GM18502 (cell line): ENCODE measurements around the gene RGS6.

Experiments used
- ATAC-seq: cut with Tn5 transposase; IDR thresholded peaks from one replicate; pipeline ENCODE4 v1.9.1; 2021; ENCODE audit warnings: mild to moderate bottlenecking; ENCODE audit not compliant: unreplicated experiment, poor library complexity

Gene RGS6

DNA sequence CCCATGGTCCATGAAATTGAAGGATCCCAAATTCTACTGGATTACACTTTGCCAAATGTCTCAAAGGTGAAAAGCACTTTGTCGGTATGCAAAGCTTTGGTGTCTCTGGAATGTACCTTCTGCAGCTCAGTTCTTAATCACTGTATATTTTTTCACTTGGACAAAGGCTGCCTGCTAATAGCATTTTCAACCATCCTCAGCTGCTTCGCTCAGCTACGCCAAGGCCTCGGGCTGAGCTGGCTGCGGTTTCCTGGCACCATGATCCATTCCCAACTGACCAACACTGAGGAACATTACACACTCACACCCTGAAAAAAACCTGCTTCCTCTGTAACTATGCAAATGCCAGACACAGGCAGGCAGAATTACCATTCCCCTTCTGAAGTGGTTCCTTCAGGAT, 626.5 kb downstream of the RGS6 start:
- ATAC-seq: no peak

- ATAC-seq: no peak
Measured at GRCh38 chr14:72559202-72559601, 627.0 kb downstream of the RGS6 start.

GRCh38 chr14:72559669-72560255, 627.5 kb downstream of the RGS6 start:
- ATAC-seq: no peak

DNA sequence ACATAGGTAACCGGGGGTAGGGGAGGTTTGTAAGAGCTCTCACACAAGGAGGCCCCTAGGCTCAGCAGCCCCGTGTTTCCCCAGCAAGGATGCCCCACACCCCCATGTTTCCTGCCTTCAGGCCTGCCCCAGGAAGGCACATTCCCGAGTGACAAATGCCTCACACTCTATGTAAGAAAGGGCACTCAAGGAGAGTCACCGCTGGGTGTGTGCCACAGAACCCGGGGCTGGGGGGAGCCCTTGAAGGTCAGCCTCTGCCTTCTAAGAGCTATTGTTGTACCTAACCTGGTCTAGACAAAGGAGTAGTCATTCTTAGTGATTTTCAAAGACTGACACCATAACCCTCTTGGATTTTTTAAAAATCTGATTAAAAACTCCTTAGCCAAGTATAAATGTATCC, 628.1 kb downstream of the RGS6 start:
- ATAC-seq: no peak

DNA sequence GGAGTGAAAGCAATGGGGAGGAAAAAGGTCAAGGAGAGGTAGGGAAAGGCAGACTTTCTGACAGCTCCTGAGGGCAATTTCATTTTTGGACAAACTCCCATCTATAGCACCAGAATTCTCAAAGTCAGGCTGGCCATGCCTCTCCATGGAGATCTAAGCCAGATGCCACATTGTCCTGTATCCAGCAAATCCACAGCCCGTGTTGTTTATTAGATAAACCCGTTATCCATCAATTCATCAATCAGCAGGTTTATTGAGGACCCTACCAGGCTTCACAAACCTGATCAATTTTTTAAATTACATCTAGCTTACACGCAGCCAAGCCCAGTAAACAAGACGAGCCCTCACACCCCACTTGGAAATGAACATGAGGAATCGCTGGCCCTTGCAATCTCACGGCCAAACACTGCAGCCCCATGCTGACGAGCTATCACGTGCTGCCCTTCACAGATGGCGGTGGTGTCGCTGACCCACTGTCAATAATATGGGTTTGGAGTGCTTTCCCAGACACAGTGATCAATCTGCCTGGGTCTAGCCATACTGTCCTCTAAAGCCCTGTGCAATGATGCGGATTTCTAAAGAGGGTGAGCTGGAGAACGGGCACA, 628.8 kb downstream of the RGS6 start:
- no peak for ATAC-seq

GRCh38 chr14:72562300-72562699, 630.1 kb downstream of the RGS6 start:
- no peak for ATAC-seq

DNA sequence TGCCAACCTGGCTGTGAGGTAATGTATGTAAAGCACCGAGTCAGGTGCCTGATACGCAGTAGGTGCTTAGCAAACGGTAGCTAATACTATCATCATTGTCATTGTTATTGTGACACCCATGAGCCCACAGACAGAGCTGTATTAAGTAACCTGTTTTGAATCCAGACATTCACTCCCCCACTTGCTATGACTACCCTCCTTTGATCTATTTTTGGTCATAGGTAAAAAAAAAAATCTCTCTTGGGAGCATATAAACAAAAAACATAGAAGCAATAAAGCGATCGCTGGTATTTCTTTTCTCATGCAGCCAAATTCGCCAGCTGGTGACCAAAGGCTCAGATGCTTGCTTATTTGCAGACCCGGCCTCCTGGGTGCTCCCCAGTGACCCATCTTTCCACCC, 631.4 kb downstream of the RGS6 start:
- no peak for ATAC-seq

DNA sequence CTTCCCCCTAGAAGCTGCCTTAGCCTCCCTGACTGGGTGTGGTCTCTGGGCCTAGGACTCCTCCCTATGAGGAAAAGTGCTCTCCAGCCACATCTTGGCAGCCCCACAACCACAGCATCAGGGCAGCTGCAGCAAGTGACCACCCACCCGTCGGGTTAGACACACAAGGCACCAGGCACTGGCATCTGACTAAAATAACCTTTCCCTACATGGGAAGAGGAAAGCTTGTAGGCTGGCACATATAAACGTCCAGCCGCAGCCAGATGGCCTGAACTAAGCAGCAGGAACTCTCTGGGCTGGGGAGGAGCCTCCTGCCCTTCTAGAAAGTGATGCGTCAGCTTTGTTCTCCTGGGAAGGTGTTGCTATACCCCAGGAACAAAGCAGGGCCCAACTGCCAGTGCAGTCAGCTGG, 632.9 kb downstream of the RGS6 start:
- no peak for ATAC-seq

- no peak for ATAC-seq
Measured at GRCh38 chr14:72565917-72566316, 633.7 kb downstream of the RGS6 start.

GRCh38 chr14:72567226-72567625, 635.0 kb downstream of the RGS6 start:
- ATAC-seq: no peak

DNA sequence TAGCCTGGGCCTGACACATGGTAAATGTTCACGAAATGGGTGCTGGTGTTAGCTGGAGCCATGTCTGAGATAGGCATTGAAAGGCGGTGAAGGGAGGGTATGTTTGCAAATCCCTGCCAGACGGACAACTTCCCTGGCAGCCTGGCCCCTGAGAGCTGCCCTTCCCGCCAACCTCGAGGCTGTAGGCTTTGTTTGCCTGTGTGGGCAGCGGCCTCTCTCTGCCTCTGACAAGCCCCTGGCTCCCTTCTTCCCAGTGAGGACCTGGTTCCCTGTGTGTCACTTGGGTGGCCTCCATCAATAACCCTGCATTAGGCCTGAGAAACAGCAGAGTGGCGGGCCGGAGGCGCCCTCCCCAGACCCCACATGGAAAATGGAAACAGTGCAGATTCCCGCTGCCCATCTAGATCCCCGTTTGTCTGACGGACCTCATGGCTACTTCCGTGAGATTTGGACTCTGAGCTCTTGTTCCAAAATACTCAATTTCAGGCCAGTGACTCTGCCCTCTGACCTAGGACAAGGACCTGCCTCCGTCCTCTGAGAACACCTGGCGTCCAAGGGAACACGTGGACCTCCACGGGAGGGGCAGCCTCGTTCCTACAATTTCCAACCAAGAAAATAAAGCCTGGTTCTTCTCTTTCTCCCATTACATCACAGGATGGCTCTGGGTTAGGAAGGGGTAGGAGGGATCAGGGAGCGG, 636.2 kb downstream of the RGS6 start:
- ATAC-seq: no peak

GRCh38 chr14:72573725-72574417, 641.6 kb downstream of the RGS6 start:
- ATAC-seq: no peak

GRCh38 chr14:72574715-72575114, 642.5 kb downstream of the RGS6 start:
- ATAC-seq: no peak

DNA sequence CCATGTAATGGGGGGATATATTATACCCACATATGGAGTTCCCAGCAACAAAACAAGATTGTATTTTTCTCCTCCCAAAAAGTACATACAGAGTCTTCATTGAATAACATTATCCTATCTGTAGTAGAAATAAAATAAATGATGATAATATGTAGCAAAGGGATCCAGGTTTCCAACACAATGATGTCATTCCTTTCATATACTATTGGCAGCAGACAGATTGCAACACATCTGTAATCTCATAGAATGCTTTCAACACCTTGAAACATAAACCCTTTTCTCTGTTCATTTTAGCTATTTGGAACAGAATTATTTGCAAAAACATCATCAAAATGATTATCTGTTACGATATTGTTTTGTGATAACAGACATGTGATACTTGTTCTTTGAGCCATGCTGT, 644.0 kb downstream of the RGS6 start:
- no peak for ATAC-seq

DNA sequence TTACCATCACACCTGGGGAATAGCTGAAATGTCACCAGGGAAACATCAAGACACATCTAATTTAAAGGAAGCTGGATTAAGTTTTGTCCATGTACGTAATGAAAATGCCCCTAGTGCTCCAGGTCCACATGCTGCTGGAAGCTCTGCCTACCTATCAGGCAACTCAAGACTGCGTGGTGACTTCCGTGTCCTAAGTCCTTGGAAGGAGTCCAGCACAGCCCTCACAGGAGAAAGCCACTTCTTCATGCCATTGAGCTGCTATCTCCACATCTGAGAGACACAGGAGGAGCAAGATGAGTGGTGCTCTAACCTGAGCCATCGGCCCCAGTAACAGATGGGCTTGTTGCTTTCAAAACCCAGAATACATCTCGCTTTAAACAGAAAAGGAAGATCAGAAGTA, 645.3 kb downstream of the RGS6 start:
- no peak for ATAC-seq

GRCh38 chr14:72578514-72578913, 646.3 kb downstream of the RGS6 start:
- no peak for ATAC-seq

DNA sequence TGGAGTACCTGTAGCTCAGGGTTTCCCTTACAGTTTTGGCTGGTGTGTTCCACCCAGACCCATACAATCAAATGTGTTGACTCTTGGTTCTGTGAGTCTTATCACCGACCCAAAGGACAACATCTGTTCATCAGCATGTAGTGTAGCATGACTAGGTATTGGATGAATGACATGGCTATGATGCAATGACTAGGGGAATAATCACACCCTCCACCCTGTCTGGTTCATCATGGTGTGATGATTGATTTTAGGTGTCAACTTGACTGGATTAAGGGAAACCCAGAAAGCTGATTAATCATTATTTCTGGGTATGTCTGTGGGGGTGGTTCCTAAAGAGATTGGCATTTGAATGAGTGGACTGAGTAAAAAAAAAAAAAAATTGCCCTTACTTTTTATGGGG, 650.4 kb downstream of the RGS6 start:
- no peak for ATAC-seq

GRCh38 chr14:72583316-72584272, 651.4 kb downstream of the RGS6 start:
- no peak for ATAC-seq

GRCh38 chr14:72588521-72588920, 656.3 kb downstream of the RGS6 start:
- no peak for ATAC-seq

- ATAC-seq: no peak
Measured at GRCh38 chr14:72589652-72590051, 657.4 kb downstream of the RGS6 start.
